ENCODE results near the gene ETFA.

ETFA gene

GRCh38 chr15:76215634-76216033 lies 95.6 kb downstream of the ETFA start:
- DNase-seq (ENCODE audit: low read depth): no peak

- DNase-seq (ENCODE audit: low read depth): no peak
Measured at GRCh38 chr15:76209942-76210341, 101.3 kb downstream of the ETFA start.

GRCh38 chr15:76209523-76209922 lies 101.7 kb downstream of the ETFA start:
- DNase-seq (ENCODE audit: low read depth): no peak

- DNase-seq (ENCODE audit: low read depth): peak; percentile 33
Measured at GRCh38 chr15:76208786-76209424, 102.4 kb downstream of the ETFA start.

- no peak for DNase-seq (ENCODE audit: low read depth)
Measured at GRCh38 chr15:76208084-76208785, 103.0 kb downstream of the ETFA start.

GRCh38 chr15:76206325-76206976 lies 104.8 kb downstream of the ETFA start:
- DNase-seq (ENCODE audit: low read depth): peak; percentile 62

GRCh38 chr15:76204916-76205460 lies 106.3 kb downstream of the ETFA start:
- DNase-seq (ENCODE audit: low read depth): no peak

GRCh38 chr15:76204109-76204845 lies 107.0 kb downstream of the ETFA start:
- DNase-seq (ENCODE audit: low read depth): no peak

GRCh38 chr15:76203346-76204108 lies 107.7 kb downstream of the ETFA start:
- no peak for DNase-seq (ENCODE audit: low read depth)

GRCh38 chr15:76201536-76202255 lies 109.6 kb downstream of the ETFA start:
- no peak for DNase-seq (ENCODE audit: low read depth)

- no peak for DNase-seq (ENCODE audit: low read depth)
Measured at GRCh38 chr15:76200641-76201105, 110.6 kb downstream of the ETFA start.

GRCh38 chr15:76200083-76200465 lies 111.2 kb downstream of the ETFA start:
- no peak for DNase-seq (ENCODE audit: low read depth)

- DNase-seq (ENCODE audit: low read depth): peak; percentile 93
Measured at GRCh38 chr15:76199106-76200082, 111.9 kb downstream of the ETFA start.

GRCh38 chr15:76198456-76199105 lies 112.7 kb downstream of the ETFA start:
- DNase-seq (ENCODE audit: low read depth): no peak

GRCh38 chr15:76197703-76198455 lies 113.4 kb downstream of the ETFA start:
- no peak for DNase-seq (ENCODE audit: low read depth)

- DNase-seq (ENCODE audit: low read depth): peak; percentile 93
Measured at GRCh38 chr15:76196269-76197231, 114.7 kb downstream of the ETFA start.
